DMS153 treated with DMSO at 0.1 percent for 48 hours (cell line): ENCODE measurements around the gene SMPD2.

Experiments used
- DNase-seq: peaks from one replicate; lab custom pipeline; 2025; ENCODE audit not compliant: unreplicated experiment; lab: John Stamatoyannopoulos, UW

SMPD2 gene

DNA sequence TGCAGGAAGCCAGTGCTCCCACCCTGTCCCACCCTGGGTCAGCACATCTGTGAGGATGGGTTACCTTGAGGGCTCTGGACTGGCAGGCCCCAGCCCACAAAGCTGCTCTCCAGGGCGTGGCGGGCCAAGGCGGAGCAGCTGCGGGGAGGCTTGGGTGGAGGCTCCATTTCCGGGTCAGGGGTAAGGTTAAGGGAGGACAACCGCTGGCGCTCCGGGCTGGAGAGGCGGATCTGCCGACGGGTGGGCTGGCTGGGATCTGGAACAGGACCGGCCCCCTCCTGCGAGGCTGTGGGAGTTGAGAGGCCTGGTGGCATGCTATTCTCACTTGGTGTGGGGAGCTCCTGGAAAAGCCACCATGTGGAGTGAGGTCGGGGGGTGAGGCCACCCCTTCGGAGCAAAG is 5.5 kb downstream of the SMPD2 start:
- DNase-seq = no peak

DNA sequence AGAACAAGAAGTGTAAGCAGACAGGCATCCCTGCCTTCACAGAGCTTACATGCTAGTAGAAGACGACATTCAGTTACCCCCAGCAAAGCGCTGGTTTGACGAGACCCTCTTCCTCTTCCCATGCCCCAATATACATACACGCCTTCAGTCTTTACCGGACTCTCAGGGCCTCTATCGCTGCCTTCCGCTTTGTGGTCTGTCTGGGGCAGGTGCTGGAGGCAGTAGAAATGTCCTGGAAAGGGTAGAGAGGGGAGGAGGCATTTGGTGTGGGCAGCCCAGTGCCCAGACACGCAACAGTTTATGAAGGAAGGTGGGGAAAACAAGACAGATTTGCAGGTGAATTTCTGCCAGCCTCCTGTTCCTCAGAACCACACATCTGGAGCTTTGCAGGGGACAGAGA is 6.0 kb downstream of the SMPD2 start:
- no peak for DNase-seq

DNA sequence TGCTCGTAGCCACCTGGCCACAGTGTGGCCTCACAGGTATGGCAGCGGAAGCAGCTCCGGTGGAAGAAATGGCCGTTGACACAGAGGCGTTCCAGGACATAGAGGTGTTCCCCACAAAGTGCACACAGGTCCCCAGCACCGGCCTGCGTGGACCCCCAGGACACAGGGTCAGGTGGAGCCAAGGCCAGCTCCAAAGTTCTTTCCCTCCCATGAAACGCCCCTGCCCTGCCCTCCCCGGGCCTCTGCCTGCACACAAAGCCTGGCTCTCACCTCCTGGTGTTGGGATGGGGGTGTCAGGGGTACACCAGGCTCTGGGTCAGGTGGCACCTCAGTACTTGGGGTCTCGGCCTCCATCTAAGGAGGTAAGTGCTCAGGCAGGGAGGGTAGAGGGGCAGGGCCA is 6.6 kb downstream of the SMPD2 start:
- no peak for DNase-seq

DNA sequence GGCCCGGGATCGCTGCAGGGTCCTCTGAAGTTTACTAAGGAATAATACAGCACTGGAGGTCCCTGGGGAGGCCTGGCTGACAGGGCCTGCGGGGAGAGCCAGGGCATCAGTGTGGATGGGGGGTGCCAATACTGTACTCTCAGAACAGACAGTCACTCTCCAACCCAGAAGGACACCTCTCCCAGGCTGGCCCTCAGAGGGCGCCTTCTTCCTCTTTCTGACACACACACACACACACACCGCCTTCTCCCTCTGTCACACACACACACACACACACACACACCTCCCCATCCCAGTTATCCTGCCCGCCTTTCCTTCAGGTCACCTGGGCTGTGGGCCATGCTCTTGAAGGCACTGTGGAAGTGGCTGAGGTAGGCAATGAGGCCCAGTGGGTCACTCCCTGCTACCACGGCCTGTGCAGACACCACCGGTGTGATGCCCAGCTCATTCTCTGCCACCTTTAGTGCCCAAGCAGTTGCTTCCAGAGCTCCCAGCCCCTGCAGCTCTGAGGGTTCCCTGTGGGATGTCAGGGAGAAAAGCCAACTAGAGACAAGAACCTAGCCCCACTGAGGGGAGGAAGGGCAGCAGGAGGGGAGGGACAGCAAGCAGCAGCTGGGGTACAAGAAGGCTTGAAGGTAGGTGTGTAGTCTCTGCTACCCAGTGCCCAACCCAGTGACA is 7.5 kb downstream of the SMPD2 start:
- no peak for DNase-seq

DNA sequence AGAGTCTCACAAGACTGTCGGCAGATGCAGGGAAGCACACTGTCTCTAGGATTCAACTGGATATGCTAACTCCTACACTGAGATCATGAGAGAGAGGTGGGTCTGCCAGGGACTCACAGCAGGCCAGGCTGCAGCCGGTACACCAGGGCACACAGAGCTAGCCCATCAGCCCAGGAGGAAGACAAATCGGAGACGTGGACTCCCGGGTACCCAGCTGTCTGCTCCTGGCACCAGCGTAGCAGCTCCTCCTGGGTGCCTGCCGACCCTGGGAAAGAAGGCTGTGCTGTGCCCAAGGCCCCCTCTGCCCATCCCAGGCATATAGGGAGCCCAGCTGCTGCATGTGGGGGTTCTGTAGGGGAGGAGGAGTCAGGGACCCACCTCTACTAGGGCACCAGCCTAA is 8.1 kb downstream of the SMPD2 start:
- no peak for DNase-seq

DNA sequence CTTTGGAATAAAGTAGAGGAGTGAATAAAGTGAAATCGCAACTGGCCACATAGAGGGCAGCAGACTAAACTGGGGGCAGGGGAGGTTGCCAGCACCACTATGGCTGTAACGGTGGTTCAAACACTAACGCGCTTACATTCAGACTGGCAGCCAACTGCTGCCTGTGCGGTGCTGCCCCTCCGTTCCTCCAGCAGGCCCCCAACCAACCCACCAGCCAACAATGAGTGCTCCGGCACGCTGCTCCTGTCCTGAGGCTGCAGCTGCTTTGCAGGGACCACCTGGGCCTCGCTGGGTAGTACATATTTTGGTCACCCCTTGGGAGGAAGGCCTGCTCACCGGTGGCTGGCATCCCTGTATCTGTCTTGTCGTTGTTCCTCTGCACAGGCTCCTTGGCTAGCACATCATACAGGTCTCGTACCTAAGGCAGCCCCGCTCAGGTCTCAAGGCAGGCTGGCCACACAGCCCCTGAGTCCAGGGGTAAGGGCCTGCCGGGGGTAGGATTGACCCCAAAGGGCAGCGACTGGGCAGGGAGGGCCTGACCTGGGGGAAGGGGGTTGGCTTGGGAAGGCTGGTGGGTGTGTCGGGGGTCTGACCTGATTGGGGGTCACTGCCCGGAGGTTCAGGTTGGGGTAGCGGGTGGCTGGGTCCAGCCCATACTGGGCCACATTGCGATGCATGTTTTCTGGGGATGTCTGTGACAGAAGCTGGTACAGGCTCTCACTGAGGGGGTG is 8.7 kb downstream of the SMPD2 start:
- DNase-seq = no peak

DNA sequence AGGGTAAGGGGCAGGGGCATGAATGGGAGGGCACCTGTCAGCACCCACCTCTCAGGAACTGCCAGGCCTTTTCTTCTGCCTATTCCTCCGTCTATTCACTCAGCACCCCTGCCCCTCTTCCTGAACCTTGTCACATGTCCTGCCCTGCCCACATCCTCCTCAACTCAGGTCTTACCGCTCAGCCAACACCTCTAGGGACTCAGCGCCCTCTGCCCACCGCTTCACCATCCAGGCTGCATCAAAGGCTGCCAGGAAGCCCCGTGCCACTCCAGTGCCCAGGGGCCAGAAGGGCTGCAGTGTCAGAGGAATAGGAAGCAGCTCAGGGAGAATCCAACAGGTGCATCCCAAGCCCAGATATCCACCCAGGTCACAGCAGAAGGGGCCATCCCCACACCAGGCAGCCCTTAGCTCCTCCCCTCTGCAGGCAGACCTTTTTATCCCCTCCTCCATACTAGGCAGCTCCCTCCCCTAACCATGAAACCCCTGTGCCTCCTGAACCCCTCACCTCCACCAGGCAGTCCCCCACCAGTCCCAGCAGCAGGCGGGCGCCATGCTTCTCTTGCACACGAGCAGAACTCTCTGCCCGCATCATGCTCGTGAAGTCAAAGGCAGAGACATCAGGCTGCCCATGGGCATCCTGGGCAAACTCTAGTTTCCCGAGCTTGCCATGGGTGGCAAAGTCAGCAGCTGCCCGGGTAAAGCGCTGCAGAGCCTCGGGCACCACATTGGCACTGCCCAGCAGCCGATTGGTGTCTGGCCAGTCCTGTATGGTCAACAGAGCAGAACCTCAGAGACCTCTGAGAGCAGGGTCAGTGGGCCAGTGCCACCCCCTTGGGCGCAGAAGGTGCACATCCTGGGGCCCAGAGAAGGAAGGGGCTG is 9.5 kb downstream of the SMPD2 start:
- DNase-seq = no peak

DNA sequence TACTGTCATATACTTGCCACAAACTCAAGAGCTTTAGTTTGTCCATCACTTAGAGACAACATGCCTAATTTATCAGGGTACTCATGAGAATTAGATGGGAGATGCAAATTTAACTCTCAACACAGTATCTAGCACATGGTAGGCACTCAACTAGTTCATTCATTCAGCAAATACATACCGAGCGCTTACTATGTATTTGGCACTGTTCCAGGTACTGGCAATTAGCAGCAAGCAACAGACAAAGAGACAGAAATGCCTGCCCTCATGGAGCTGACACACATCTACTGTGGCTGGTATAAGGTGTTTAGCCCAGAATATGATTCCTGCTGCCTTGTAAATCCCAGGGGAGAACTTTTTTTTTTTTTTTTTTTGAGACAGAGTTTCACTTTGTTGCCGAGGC is 10.3 kb downstream of the SMPD2 start:
- DNase-seq = no peak

DNA sequence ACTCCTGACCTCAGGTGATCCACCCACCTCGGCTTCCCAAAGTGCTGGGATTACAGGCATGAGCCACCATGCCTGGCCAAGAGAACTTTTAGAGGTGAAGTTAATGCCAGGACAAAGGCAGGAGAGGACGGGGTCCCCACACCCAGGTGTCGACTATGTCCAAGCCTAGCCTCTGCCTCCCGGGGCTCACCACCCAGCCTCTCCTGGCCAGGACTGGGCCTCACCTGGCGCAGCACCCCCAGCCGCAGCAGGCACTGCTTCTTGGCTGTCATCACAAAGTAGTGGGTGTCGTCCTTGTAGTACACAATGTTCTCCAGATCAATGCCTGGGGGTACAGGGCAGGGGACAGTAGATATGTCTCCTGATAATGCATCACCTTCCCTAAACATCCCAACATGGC is 10.9 kb downstream of the SMPD2 start:
- DNase-seq = no peak

DNA sequence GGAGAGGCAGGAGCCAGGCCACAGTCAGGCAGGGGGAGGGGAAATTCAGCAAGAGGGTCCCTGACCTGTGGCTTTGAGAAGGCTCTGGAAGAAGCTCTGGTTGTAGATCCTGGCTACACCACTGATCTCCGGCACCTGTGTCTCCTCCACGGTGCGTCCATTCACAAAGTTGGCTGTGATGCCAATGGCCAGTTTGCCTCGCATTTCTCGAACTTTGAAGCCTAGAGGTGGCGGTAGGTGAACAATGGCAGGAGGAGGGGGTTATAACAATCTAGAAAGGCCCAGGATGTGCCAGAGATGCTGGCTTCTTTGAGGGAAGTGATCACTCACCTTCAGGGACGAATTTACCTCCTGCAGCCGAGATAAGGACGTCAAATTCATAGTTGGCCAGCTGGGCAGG is 11.7 kb downstream of the SMPD2 start:
- DNase-seq = no peak

DNA sequence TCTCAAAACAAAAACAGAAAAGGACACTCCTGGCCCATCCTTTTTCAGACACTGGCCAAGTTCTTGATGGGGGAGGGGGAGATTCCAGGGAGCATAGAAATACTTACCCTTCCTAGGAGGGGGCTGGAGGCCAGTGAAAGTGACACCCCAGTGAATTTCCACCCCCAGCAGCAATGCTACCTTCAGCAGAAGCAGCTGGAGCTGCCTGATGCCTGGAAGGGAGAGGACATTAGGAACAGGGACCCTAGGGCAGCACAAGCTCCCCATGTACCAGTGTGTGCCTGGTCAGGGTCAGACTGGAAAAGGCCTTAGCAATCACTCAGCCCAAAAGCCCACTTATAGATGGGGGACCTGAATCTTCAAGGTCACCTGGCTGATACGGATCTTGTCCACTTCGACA is 12.6 kb downstream of the SMPD2 start:
- no peak for DNase-seq

DNA sequence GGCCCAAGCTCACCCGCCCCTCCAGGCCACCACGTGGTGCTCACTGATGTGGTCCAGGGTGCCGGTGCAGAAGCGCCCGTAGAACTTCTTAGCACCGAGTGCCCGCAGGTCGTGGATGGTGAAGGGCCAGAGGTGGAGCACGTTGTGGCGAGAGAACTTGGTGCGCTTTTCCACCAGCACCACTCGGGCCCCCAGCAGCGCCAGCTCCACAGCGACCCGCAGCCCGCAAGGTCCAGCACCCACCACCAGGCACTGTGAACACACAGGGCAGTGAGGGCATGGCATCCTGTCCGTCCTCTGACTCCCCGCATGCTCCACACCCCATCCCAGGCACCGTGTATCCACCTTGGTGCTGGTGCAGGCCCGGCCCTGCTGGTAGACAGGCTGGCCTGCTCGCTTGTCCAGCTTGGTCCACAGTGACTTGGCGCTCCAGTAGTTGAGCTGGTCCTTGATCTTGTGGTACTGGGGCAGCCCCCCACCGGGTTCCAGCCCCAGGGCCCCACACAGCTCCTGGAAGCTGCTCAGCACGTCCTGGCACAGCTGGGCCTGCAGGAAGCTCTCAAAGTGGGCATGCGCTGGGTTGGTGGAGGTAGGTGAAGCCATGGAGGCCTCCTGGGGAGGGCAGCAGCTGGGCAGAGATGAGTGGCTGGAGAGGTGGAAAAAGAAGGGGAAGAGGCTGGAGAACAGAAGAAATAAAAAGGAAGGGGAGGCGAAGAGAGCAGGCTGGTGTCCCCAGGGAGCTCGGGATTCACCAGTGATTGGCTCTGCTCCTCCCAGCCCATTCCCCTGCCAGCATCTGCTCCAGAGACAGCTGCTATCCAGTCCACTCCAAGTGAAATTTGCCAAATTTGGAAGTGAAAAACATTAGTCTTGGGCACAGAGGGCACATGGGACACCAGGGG is 13.3 kb downstream of the SMPD2 start:
- no peak for DNase-seq

DNA sequence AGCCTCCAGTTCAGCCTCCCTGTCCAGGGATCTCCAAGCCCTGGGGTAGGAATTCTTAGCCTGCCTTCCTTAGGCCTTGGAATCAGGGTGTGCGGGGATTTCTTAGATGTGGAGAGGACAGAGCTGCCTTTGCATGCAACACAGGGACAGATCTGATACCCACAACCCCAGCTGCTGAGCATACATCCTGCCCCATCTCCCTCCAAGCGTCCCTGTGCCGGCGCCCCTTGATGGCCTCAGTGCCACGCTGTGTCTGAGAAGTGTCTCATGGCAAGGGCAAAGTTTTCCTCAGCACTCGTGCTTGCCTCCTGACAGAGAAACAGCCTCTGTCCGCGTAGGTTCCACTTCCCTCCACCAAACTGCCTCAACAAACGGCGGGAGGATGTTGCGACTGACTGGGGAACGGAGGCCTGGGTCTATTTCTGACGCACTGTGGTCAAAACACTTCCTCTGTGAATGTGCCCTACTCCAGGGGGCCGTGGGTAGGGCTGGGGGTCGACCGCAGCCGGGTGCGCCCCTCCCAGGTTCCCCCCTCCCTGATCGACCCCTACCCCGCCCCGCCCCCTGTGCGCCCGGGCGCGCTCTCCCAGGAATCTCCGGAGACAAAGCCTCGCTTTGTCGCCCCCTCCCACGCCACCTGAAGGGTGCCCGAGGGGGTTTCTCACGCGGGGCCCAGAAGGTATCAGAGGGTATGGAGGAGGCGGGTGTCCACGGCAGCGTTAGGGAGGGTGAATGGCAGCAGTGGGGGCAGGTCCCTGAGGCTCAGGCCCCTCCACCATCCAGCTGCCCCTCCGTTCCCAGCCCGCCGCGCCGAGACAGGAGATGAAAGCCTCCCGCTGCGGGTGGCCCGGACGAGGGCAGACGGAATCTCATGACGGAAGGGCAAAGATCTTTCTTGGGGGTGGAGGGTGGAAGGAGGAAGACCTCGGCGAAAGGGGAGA is 14.2 kb downstream of the SMPD2 start:
- DNase-seq = no peak

DNA sequence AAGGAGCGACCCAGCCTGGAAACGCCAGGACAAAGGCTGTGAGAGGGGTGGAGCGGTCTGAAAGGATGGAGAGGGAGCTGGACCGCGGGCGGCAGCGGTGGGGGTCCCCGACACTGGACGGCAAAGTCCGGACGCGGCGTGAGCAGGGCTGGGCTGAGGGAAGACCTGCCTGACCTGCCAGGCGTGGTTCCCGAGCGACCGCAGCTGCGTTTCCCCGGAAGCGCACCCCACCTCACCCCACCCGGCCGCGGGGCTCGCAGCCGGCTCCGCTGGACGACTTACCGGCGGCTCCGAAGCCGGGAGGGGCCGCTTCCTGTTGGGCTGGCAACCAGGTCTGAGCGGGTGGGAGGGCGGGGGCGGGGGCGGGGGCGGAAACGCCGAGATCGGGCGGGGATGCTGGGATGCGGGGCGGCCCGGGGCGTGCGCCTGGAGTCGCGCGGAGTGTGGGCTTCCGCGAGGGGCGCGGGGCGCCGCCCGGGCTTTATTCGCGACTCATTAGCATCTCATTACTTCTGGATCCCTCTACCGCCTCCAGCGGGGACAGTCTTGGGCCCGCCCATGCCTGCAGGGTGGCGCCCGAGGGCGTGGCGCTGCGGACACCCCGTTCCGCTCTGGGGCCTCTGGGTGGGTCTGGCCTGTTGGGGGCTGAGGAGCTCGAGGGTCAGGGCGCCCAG is 15.1 kb downstream of the SMPD2 start, which contains the start of gene MICAL1:
Gene MICAL1, minus strand, starts transcription at position 336 of the 674 bp plus-strand sequence. CDS start 1,576 bp downstream, outside the sequence.
- peak; percentile 80 for DNase-seq

DNA sequence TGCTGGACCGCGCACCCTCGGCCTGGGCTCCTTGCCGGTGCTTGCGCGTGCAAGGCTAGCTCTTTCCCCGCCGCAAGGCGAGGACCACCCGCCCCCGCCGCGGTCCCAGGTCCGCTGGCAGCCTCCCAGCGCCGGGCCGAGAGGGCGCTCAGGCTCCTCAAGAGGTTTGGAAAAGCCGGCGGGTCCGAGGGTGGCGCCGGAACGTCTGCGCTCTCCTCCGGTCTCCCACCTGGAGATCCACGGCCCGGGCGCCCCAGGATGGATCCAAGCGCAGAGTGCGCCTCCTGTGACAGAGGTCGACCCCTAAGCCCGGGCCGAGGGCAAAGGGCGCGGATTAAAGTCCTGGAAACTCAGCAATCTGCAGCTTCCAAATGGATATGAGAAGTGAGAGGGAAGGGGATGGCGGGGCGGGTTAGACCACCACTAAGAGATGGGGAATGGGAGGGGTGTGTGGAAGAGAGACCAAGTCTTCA is 15.6 kb downstream of the SMPD2 start:
- DNase-seq = peak; percentile 44

DNA sequence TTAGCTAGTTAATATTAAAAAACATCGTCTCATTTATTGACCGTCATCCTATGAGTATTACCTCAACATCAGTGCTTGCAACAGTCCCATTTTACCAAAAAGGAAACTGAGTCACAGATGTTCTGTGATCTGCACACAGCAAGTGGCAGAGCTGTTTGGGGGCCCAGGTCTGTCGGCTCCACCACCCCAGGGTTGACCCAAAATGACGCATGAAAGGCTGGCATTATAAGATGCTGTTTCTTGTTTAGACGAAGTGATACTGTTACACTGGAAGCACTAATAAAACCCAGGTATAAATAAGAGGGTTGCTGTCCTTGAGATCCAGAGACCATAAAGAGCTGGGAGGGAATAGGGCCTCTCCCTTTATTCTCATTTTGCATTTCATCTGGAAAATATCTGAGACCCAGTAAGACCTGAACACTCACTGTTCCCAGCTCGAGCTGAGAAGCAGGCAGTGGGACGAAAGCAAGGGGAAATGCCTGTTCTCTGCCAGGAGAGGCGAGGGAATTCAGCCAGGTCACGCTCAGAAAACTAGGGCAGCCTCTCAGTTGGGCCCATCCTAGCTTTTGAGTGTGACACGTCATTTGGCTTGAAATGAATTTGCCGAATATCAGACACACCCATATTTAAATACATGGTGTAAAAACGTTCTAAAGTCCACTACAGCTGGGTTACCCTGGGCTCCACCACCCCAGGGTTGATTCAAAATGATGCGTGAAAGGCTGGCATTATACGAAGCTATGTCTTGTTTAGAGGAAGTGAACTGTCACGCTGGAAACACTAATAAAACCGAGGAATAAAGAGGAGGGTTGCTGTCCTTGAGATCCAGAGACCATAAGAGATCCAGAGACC is 16.4 kb downstream of the SMPD2 start:
- peak; percentile 19 for DNase-seq

DNA sequence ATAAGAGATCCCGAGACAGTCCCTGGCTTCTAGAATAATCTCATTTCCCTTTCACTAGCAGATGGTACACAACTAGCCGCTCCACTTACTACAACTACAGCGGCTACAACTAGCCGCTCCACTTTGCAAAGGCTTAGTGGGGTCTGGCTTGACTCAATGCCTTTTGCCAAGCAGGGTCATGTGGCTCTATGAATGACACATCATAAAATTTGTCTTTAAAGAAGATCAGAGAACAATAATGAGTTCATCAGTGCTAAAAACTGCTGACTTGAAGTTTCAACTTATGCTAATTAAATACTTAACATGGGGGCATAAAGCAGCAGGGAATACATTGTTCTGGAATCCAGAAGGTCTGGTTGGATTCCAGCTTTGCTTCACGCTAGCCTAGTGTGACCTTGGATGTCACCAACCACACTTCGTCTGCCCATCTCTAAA is 17.1 kb downstream of the SMPD2 start:
- DNase-seq = no peak
